Measurements from ENCODE around the gene MMP17.

The MMP17 gene

DNA sequence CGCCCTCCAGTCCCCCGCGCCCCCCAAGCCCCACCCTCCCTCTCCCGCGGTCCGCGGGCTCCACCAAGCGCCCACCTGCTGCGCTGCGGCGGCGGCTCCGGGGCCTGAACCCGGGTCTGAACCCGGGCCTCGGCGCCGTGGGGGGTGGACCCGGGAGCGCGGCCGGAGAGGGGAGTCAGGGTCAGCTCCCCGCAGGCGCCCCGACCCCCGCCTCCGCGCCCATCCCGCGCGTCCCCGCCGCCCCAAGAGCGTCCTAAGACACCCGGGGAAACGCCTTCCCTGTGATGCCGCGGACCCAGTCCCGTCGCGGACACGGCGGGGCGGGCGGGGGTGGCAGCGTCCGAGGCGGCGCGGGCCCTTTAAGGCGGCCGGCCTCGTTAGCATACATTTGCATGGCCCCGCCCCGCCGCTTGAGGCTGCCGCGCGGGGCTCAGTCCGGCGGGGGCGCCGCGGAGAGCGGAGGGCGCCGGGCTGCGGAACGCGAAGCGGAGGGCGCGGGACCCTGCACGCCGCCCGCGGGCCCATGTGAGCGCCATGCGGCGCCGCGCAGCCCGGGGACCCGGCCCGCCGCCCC is at the start of gene MMP17:
Gene MMP17 (plus strand): TSS at position 433 of the 574 bp plus-strand sequence. CDS start 102 bp downstream, at position 535.
- peak; percentile 61 for DNase-seq (ENCODE audit: low spot score)

DNA sequence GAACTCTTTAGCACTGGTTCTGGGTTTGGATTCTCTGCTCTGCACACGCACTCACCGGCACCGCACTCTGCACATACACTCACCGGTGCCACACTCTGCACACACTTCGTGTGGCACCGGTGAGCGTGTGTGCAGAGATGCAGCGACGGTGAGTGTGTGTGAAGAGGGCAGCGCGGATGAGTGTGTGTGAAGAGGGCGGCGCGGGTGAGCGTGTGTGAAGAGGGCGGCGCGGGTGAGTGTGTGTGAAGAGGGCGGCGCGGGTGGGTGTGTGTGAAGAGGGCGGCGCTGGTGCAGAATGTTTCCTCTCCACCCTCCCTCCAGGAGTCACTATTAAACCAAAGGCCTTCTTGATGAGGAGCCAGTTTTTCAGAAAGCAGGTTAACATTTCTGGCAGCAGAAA is 49.2 kb upstream of the MMP17 start:
- no peak for DNase-seq (ENCODE audit: low spot score)

DNA sequence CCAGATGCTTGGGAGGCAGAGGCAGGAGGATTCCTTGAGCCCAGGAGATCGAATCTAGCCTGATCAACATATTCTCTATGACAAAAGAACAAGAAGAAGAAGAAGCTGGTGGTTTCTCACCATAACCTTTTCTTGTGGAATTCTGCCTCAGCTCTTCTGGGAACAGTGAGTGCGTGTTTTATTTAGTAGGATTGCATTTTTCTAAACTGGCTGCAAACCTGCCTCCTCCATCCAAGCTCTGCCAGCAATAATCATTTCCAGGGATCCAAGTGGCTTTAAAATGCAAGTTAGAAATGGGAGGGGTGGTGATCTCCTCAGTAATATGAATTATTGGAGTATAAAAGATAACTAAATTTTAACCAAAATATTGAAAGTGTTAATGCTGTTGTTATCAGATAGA is 46.1 kb upstream of the MMP17 start:
- DNase-seq (ENCODE audit: low spot score), result no peak

DNA sequence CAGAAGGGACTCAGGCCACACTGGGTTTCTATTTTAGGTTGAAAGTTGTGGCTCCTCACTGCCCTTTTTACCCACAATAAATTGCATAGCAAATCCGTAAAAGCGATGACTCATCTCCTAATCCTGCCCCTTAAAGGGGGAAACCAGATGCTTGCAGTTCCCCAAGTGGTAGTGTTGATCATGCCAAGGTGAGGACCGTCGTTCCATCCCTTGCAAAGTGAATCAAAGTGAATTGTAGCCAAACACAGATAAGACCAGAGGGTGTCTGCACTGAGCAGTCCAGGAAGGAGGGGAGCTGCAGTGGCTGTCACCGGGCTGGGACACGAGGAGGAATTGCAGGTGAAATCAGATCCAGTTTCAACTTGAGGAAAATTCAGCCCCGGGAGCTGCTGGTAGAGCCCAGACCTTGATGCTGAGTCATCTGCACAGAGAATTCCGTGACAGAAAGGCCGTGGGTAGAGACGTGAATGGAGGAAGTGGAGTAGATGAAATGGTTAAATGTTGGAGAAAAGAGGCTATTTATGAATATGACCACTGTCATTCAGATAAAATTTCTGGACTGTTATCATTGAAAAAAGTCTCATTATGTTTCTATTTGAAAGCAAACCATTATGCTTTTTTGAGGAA is 44.2 kb upstream of the MMP17 start:
- peak; percentile 89 for DNase-seq (ENCODE audit: low spot score)

DNA sequence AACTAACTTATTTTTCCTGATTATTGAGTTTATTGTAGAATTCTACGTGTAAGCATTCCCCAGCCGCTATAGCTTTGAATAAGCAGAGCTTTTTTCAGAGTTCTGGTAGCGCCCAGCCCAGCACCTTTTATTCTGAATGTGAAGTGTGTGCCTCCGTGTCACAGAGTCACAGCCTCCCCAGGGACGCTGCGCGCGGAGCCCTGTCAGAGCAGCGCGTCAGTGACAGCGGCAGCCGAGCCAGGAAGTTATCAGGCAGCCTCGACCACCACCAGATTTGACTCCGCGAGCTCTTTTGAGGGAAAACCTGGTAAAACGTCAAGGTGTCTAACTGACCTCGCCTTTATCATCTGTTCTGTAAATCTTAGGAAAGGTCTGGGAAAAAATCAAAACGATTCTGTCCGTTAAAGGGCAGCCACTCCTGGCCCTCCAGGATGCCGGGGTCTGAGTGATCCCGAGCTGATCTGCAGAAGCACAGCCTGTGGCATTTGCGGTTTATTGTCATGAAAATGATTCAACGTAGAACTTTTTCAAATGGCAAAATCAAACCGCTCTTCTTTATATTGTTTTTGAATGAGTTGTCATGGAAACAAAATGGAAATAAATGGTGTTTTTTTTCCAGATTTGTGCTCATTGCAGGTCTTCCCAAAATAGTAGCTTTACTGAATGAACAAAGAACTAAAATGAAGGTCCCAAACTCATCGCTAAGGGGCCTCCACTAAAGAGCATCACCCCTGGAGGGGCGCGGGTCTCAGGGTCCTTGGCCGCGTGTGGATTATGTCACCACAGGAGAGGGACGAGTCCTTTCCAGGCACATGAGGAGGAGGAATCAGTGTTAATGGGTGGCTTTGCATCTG is 43.1 kb upstream of the MMP17 start:
- DNase-seq (ENCODE audit: low spot score), result peak; percentile 71

DNA sequence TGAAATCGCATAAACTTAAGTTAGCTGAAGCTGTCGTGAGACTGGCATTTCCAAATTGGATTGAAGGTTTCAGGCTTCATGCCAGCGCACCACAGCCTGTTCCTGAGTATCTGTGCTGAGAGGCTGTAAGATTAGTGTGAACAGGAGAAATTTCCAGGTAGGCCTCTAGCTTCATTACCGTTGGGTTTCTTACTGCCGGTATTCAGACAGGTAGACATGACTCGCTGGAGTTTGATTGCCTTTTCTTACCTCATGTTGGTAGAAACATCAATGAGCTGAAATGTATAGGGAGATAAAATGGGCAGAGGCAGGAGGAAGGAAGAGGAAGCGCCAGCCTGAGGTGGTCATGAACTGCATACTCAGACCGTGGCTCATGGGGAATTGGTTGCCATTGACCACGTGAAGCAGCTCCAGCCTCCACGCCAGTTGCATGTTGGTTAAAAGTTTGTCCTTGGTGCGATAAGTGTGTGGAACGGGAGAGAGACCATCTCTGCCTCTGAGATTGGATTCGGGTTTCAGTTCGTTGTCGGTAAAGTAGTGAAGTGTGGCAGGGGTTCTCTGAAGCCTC is 42.3 kb upstream of the MMP17 start:
- no peak for DNase-seq (ENCODE audit: low spot score)

DNA sequence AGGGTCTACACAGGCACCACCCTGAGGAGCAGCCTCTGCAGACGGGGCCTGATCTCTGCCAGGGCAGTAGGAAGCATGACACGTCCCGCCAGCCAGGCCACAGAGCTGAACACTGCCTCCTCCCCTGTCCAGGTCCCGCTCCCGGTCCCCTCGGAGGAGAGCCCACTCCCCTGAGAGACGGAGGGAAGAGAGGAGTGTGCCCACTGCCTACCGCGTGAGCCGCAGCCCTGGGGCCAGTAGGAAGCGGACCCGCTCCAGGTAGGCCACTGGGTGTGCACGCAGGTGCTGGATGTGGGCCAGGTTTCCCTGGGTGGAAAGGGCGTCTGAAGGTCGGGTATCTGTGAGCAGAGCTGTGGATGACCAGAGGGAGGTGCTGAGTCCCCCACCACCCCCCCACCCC is 41.9 kb upstream of the MMP17 start:
- DNase-seq (ENCODE audit: low spot score), result no peak

DNA sequence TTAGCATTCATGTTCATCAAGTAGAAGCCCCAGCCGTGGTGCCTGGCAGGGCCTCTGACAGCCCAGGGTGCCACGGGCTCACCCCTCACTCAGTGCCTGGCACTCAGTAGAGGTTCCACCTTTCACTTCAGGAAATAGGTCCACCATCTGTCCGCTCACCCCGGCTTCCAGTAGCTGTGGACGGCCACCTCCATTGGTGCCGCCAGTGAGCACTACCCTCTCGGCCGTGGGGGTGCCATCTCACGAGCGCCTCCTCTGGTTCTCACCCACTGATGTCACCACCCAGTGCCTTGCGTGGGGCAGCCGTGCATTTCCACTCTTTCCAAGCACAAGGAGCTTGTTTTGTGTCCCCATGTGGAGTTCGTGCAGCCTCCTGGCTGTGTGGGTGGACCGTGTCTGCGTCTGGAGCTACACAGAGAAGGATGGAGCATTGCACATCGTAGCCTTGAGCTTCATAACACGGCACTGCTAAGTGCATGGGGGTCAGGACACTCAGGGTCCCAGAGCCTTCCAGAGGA is 41.0 kb upstream of the MMP17 start:
- DNase-seq (ENCODE audit: low spot score), result no peak

DNA sequence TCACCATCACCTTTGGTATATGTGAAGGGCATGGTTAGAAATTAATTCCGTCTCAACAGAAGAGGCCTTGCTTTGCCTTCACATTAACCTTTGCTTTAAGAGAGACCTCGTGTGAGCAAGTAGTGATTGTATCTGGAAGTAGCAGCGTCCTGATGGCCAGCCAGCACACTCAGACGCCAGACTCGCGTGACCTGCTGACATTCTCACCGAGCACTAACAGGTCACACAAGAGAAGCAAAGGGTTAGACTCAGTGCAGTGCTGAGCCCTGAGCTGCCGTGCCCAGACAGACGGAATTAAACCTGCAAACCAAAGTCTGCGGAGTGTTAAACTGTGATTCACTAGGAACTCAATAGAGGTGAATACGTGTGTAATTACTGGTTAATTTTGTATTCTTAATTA is 40.1 kb upstream of the MMP17 start:
- DNase-seq (ENCODE audit: low spot score), result no peak

DNA sequence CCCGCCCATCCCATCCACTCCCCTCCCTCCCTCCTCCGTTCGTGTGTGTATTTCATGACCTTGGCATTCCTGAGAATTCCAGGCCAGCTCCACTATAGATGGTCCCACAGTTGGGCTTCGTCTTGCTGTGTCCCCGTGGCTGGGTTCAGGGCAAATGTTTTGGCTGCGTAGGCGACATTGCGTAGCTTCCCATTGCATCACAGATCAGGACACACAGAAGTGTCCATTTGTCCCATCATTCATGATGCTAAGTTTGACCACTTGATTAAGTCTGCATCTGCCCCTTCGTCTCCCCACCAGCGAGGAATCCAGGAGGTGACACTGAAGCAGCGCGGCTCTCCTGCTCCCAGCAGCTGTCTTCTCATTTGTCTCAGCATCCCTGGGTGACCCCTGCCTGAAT is 38.6 kb upstream of the MMP17 start:
- DNase-seq (ENCODE audit: low spot score), result no peak

DNA sequence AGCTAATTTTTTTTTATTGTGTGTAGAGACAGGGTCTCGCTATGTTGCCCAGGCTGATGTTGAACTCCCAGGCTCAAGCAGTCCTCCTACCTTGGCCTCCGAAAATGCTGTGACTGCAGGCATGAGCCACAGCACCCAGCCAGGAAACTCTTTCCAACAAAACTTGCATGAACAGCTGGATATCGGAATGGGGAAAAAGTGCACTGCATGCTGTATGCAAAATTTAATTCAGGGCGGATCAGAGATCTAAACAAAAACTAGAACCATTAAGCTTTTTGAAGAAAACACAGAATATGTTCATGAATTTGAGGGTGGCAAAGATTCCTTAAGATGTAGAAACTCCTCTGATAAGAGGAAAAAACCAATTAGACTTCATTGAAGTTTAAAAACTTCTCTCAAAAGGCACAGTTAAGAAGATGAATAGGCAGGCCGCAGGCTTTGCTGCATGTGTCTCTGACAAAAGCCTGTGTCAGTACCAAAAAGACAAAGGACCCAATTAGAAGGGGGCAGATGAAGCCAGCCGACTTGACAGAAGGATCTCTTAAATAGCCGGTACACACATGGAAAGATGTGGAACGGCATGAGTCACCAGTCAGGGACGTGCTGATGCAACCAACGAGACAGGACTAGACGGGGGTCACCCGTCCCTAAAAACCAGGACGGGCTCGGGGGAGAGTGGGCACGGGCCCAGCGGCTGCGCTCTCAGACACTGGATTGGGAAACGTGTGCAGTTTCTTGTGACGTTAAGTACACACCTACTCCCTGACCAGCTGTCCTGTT is 34.8 kb upstream of the MMP17 start:
- DNase-seq (ENCODE audit: low spot score), result no peak

DNA sequence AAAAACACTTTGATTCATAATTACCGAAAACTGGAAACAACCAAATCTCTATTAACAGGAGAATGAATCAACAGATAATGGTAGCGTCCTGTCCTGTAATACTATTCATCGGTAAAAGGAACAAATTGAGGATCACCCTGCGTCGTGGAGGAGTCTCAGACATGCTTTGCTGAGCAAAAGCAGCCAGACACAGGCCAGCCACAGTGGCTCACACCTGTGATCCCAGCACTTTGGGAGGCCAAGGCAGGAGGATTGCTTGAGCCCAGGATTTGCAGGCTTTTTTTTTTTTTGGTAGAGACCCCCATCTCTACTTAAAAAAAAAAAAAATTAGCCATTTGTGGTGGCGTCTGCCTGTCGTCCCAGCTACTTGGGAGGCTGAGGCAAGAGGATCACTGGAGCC is 34.1 kb upstream of the MMP17 start:
- DNase-seq (ENCODE audit: low spot score), result no peak

DNA sequence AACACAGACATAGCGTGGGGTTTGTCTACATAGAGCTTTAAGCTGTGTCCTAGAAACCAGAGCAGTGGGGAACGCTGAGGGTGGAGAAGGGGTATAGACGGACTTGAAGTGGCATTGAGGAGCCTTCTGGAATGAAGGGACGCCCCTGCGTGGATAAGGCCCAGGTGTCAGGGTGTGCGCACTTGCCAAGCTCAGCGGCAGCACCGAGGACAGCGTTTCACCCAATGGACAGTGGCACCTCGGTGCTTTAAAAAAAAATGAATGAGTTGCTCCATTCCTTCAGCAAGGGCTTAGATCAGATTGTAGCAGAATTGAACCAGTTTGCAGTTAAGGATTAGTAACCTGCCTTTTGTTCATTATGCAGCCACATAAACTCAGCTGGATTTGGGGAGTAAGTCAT is 33.6 kb upstream of the MMP17 start:
- DNase-seq (ENCODE audit: low spot score), result no peak

DNA sequence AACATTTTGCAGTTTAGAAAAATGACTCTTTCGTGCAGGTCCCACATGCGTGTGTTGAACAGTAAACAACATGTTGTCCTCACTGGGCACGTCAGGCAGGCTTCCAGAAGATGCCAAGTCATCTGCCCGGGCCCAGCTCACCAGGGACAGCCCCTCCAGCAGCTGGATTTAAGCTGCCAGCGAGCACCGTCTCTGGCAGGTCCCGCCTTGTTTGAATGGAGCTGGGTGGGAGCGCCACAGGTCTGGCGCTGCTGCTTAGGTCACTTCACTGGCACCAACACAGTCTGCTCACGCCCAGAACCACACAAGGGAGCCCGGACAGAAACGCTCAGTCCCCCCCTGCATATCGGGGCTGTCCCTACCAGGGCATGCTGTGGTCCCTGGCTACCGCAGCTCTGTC is 33.1 kb upstream of the MMP17 start:
- DNase-seq (ENCODE audit: low spot score), result no peak

DNA sequence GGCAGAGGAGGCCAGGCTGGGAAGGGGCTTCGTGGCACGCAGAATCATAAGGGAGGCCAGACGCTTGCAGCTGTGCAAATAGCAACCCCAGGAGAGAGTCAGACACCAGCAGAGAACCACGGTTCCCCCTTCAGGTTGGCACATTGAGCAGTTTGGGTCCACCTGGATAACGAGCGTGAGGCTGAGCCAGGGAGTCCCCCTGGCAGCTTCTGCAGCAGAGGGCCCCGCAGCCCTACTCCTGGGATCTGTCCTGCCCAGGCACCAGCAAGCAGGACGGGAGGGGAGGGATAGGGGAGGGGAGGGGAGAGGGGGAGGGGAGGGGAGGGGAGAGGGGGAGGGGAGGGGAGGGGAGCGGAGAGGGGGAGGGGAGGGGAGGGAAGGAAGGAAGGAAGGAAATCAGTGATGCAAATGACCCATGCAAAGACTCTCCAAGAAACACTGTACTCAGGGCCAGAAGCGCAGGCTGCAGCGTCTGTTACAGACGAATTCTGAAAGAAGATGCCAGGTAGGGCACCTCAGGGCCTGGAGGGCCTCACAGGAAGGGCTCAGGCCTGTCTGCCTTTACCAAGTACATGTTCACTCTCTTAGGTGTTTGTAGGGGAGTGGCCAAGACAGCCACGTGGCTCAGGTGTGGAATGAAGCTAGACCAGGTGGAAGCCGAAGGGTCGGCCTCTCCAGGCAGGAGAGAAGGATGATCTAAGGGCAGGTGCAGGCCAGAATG is 32.3 kb upstream of the MMP17 start:
- DNase-seq (ENCODE audit: low spot score), result no peak

DNA sequence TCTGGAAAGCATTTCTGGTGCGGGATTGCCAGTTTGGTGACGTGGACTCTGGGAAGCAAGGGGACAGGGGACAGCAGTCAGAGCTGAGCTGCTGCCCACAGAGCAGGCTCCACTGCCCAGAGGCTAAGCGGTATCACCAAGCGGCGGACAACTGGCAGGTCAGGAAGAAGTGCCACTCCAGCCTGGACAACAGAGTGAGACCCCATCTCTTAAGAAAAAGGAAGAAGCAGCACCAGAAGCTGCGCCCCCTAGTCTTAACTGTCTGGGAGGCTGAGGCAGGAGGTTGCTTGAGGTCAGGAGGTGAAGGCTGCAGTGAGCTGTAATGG is 31.8 kb upstream of the MMP17 start:
- no peak for DNase-seq (ENCODE audit: low spot score)

DNA sequence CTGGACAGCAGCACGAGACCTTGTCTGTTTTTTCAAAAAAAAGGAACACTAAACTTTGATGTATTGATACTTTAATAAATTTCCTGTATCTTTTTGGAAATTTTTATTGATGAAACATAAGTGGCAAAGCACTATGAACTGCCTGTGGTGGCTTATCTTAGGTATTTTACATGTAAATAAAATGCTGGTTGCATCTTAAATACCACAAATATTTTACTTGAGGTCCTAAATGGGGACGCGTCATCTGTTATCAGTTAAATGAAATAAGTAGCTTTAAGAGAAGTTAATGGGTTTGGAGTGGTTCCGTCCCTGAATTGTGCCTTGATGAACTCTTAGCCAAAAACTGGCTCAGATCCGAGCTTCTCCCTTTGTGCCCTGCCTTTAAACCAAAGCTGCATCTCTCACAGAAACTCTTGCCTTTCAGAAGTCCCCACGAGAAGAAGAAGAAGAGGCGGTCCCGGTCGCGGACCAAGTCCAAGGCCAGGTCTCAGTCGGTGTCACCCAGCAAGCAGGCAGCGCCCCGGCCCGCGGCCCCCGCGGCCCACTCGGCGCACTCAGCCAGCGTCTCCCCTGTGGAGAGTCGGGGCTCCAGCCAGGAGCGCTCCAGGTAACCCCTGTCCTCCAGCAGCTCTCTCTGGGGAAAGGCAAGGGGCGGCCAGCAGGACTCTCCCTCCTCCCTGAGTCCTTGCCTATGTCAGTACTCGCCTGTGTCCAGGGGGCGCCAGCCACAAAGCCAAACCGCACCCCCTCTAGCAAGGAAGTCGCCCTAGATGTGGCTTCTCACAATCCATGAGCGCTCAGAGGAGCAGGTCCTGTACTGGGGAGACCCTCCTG is 31.2 kb upstream of the MMP17 start:
- no peak for DNase-seq (ENCODE audit: low spot score)

DNA sequence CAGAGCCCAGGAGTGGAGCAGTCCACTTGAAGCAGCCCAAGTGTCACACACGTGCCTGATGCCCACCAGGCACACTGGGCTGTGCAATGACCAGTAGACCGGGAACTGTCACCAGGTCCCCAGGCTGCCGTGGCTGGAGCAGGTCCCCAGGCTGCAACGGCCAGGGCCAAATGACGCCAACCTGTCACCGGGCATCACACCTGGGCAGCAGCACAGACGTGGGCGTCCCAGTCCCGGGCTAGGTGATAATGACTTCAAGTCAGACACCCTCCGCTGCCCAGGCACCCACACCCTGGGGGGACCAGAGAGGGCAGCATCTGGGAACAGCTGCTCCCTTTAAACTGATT is 30.6 kb upstream of the MMP17 start:
- DNase-seq (ENCODE audit: low spot score), result no peak

DNA sequence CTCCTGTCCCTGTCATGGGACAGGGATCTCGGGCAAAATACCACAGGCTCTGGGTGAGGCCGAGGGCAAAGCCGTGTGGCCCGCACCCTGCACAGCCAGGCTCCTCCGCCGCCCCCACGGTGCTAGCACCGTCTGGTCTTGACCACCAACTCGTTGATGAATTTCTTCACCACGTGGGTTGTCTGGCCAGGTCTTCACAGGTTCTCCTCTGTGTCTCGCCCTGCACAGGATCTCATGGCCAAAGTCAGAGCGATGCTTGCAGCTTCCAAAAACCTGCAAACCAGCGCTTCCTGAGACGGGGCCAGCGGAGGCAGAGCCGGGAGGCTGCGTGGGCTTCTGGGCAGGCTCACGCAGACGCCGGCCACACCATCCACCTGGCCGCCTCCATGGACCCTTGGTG is 29.0 kb upstream of the MMP17 start:
- no peak for DNase-seq (ENCODE audit: low spot score)

DNA sequence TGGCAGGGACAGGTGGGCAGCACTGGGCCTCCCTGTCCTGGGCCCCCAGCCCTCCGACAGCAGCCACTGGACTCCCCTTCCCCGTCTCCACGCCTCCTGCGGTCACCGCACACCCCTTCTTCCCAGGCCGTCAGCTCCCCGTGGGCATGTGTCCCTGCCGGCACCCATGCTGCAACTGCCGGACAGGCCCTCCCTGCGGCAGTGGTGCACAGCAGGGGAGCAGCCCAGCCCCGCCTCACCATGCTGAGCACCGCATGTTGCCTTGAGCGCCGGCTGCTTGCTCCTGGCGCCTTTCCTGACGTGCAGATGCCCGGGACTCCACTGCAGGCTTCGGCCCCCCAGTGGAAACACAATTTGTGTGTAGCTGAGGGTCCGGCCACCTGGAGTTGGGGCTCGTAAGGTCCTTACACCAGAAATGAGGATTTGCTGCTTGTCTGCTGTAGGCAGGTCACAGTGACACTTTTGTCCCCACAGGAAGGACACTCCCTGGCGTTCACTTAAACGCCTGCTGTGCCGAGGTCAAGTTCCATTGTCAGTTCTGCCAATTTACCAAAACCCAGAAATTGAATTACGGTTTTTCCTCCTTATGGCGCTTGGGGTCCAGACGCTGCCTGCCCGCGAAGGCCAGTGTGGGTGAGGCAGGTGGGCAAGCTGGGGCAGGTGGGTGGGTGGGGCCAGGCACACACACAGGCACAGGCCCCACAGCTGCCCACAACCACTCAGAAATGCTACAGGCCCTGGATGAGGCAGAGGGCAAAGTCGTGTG is 28.2 kb upstream of the MMP17 start:
- no peak for DNase-seq (ENCODE audit: low spot score)
